MM.1S (cell line): ENCODE measurements around the gene SS18.

ENCODE experiments used
- CTCF ChIP-seq: fragments of 300-600 bp; sonication (generic); IDR thresholded peaks from 2 replicates; pipeline ENCODE4 v1.5.1; 2016; ENCODE audit warnings: antibody characterized with exemption, low read length, mixed read lengths
- EZH2 ChIP-seq: fragments of 300-600 bp; sonication (generic); optimal IDR thresholded peaks from 2 replicates; pipeline ENCODE3; 2017; ENCODE audit warnings: low read depth, mild to moderate bottlenecking, antibody characterized with exemption, low read length, mixed read lengths
- EZH2phosphoT487 ChIP-seq: fragments of 300-600 bp; sonication (generic); IDR thresholded peaks from 2 replicates; pipeline ENCODE4 v1.6.1; 2018; ENCODE audit warnings: antibody characterized with exemption, low read length

- no peak for TF ChIP-seq CTCF
- TF ChIP-seq EZH2phosphoT487 = no peak
- TF ChIP-seq EZH2 = no peak
Measured at GRCh38 chr18:26074246-26074645, 16.2 kb downstream of the SS18 start.
